ENCODE data around the gene SIN3A.

SIN3A gene

GRCh38 chr15:75371486-75371885 lies 80.0 kb downstream of the SIN3A start:
- Histone ChIP-seq H3K27ac (no peak overlapping the region), H3K27me3 (no peaks in the 10 kb centered on the region), H3K4me2 (0 out of 22 replicates have a peak overlapping the region, but pooled peaks of 1 of the 11 experiments have one; percentile 10), H3K9ac (peak overlapping the region in 5 of 11 experiments; percentile 6 to 37 (median 20); a peak in 2 of 22 replicates), H3K4me3 (no peak overlapping the region), H4K20me1 (peaks cover 12 to 46% (median 22%) of the 10 kb centered on the region in 11 experiments; a peak in 19 of 22 replicates), H3K4me1 (peaks cover 24 to 38% (median 35%) of the 10 kb centered on the region in 10 experiments), H3K9me3 (replicated peaks in 1 of 11) (no peaks in the 10 kb centered on the region), H3K36me3 (peaks cover 63 to 83% (median 79%) of the 10 kb centered on the region in 11 experiments)
- no peak for TF ChIP-seq Cebpa-rat (IDR thresholded peaks at IDR 0.05)

GRCh38 chr15:75369897-75370581 lies 81.5 kb downstream of the SIN3A start:
- peaks cover 17 to 55% (median 30%) of the 10 kb centered on the region in 11 experiments; a peak in 19 of 22 replicates for H4K20me1 ChIP-seq
- no peaks in the 10 kb centered on the region for H3K9me3 ChIP-seq (replicated peaks in 1 of 11)
- H3K27ac ChIP-seq = 0 out of 22 replicates have a peak overlapping the region, but pooled peaks of 1 of the 11 experiments have one; percentile 12
- no peak for TF ChIP-seq Cebpa-rat (IDR thresholded peaks at IDR 0.05)
- peak overlapping the region in 9 of 11 experiments; percentile 82 to 96 (median 93); a peak in 17 of 22 replicates for H3K4me2 ChIP-seq
- H3K4me1 ChIP-seq = peaks cover 24 to 40% (median 36%) of the 10 kb centered on the region in 10 experiments
- peak overlapping the region in 10 of 11 experiments; percentile 92 to 99 (median 95); a peak in 12 of 22 replicates for H3K9ac ChIP-seq
- H3K4me3 ChIP-seq = peak overlapping the region in 2 of 10 experiments; percentile 75 to 83; a peak in 3 of 20 replicates
- no peaks in the 10 kb centered on the region for H3K27me3 ChIP-seq
- peaks cover 63 to 83% (median 79%) of the 10 kb centered on the region in 11 experiments for H3K36me3 ChIP-seq

- H3K4me3 ChIP-seq = peak overlapping the region; percentile 75 to 92 (median 83)
- H3K9me3 ChIP-seq (replicated peaks in 1 of 11) = no peaks in the 10 kb centered on the region
- peak overlapping the region; percentile 93 to 99 (median 96) for H3K27ac ChIP-seq
- H3K9ac ChIP-seq = peak overlapping the region; percentile 92 to 99 (median 95)
- H3K4me2 ChIP-seq = peak overlapping the region; percentile 82 to 96 (median 93)
- no peaks in the 10 kb centered on the region for H3K27me3 ChIP-seq
- peaks cover 23 to 53% (median 37%) of the 10 kb centered on the region in 11 experiments; a peak in 20 of 22 replicates for H4K20me1 ChIP-seq
- peaks cover 63 to 83% (median 79%) of the 10 kb centered on the region in 11 experiments for H3K36me3 ChIP-seq
- TF ChIP-seq Cebpa-rat (IDR thresholded peaks at IDR 0.05) = no peak
- peaks cover 24 to 46% (median 38%) of the 10 kb centered on the region in 10 experiments for H3K4me1 ChIP-seq
These were observed 82.7 kb downstream of the SIN3A start for GRCh38 chr15:75368689-75369239.

- H3K4me1 ChIP-seq = peaks cover 25 to 53% (median 44%) of the 10 kb centered on the region in 10 experiments
- peak within 1 kb of the TSS; percentile 82 to 96 (median 93) for H3K4me2 ChIP-seq
- peaks cover 61 to 83% (median 74%) of the 10 kb centered on the region in 11 experiments for H3K36me3 ChIP-seq
- H3K4me3 ChIP-seq = peak within 1 kb of the TSS; percentile 75 to 92 (median 83)
- H3K27ac ChIP-seq = peak within 1 kb of the TSS; percentile 93 to 99 (median 96)
- H3K27me3 ChIP-seq = no peaks in the 10 kb centered on the region
- H3K9ac ChIP-seq = peak within 1 kb of the TSS; percentile 92 to 99 (median 95)
- no peaks in the 10 kb centered on the region for H3K9me3 ChIP-seq (replicated peaks in 1 of 11)
- TF ChIP-seq Cebpa-rat (IDR thresholded peaks at IDR 0.05) = no peak
- peaks cover 18 to 51% (median 34%) of the 10 kb centered on the region in 11 experiments; a peak in 20 of 22 replicates for H4K20me1 ChIP-seq
These were observed 83.4 kb downstream of the SIN3A start, which contains the start of gene MAN2C1 for GRCh38 chr15:75367913-75368688. TSS of gene MAN2C1 (minus strand) at chr15:75368607. CDS start at chr15:75368583, 24 bp downstream.

GRCh38 chr15:75367406-75367912 lies 84.0 kb downstream of the SIN3A start:
- Histone ChIP-seq H3K36me3 (peaks cover 60 to 82% (median 69%) of the 10 kb centered on the region in 11 experiments), H3K9ac (peak overlapping the region; percentile 92 to 99 (median 95); a peak in 20 of 22 replicates), H3K4me3 (peak overlapping the region; percentile 75 to 92 (median 83)), H3K4me1 (peaks cover 25 to 59% (median 50%) of the 10 kb centered on the region in 10 experiments), H3K4me2 (peak overlapping the region; percentile 82 to 96 (median 93)), H3K9me3 (replicated peaks in 1 of 11) (no peaks in the 10 kb centered on the region), H3K27me3 (no peaks in the 10 kb centered on the region), H3K27ac (peak overlapping the region in 9 of 11 experiments; percentile 24 to 99 (median 96); a peak in 16 of 22 replicates), H4K20me1 (peaks cover 17 to 55% (median 34%) of the 10 kb centered on the region in 11 experiments; a peak in 20 of 22 replicates)
- TF ChIP-seq Cebpa-rat (IDR thresholded peaks at IDR 0.05) = no peak

- peaks cover 17 to 60% (median 34%) of the 10 kb centered on the region in 11 experiments; a peak in 20 of 22 replicates for H4K20me1 ChIP-seq
- peak overlapping the region in 4 of 10 experiments; percentile 81 to 92 (median 84); a peak in 3 of 20 replicates for H3K4me3 ChIP-seq
- H3K4me2 ChIP-seq = peak overlapping the region in 10 of 11 experiments; percentile 82 to 96 (median 93); a peak in 18 of 22 replicates
- TF ChIP-seq Cebpa-rat (IDR thresholded peaks at IDR 0.05) = no peak
- no peaks in the 10 kb centered on the region for H3K27me3 ChIP-seq
- H3K9me3 ChIP-seq (replicated peaks in 1 of 11) = no peaks in the 10 kb centered on the region
- H3K4me1 ChIP-seq = peaks cover 25 to 63% (median 55%) of the 10 kb centered on the region in 10 experiments
- peaks cover 55 to 82% (median 68%) of the 10 kb centered on the region in 11 experiments for H3K36me3 ChIP-seq
- H3K9ac ChIP-seq = peak overlapping the region in 6 of 11 experiments; percentile 92 to 99 (median 96); a peak in 11 of 22 replicates
- H3K27ac ChIP-seq = no peak overlapping the region
These were observed 84.5 kb downstream of the SIN3A start for GRCh38 chr15:75367006-75367405.

- H4K20me1 ChIP-seq = peaks cover 17 to 61% (median 32%) of the 10 kb centered on the region in 11 experiments; a peak in 20 of 22 replicates
- no peaks in the 10 kb centered on the region for H3K27me3 ChIP-seq
- H3K9me3 ChIP-seq (replicated peaks in 1 of 11) = no peaks in the 10 kb centered on the region
- no peak overlapping the region; a peak in 1 of 22 replicates for H3K4me2 ChIP-seq
- TF ChIP-seq Cebpa-rat (IDR thresholded peaks at IDR 0.05) = no peak
- H3K4me3 ChIP-seq = no peak overlapping the region
- H3K9ac ChIP-seq = peak overlapping the region in 1 of 11 experiments; percentile 10; a peak in 2 of 22 replicates
- peaks cover 21 to 58% (median 49%) of the 10 kb centered on the region in 10 experiments for H3K4me1 ChIP-seq
- peaks cover 51 to 82% (median 68%) of the 10 kb centered on the region in 11 experiments for H3K36me3 ChIP-seq
- H3K27ac ChIP-seq = no peak overlapping the region
These were observed 85.3 kb downstream of the SIN3A start for GRCh38 chr15:75366163-75366562.

- Histone ChIP-seq H3K36me3 (peaks cover 44 to 82% (median 67%) of the 10 kb centered on the region in 11 experiments), H3K4me1 (peaks cover 11 to 53% (median 42%) of the 10 kb centered on the region in 10 experiments), H4K20me1 (peaks cover 17 to 74% (median 33%) of the 10 kb centered on the region in 11 experiments; a peak in 20 of 22 replicates), H3K9me3 (replicated peaks in 1 of 11) (no peaks in the 10 kb centered on the region), H3K9ac (0 out of 22 replicates have a peak overlapping the region, but pooled peaks of 1 of the 11 experiments have one; percentile 15), H3K4me3 (no peak overlapping the region), H3K4me2 (no peak overlapping the region), H3K27ac (no peak overlapping the region), H3K27me3 (no peaks in the 10 kb centered on the region)
- no peak for TF ChIP-seq Cebpa-rat (IDR thresholded peaks at IDR 0.05)
These were observed 86.6 kb downstream of the SIN3A start for GRCh38 chr15:75364881-75365280.
